Small intestine (tissue), 7 donors: Measurements from ENCODE around the gene SCAF8. TPM values are rescaled to one million over a fixed set of nuclear protein-coding genes. Genes with fewer than 3 reads are reported as not detected.
A peak's percentile ranks its signal among the peaks of the same experiment; 100 is the strongest.

Experiments
- DNase-seq, 2 donors: peaks; one replicate each; pipeline versions ENCODE4 v3.0.0 to v3.0.0-alpha.2; 2013
- FAIRE-seq: peaks from 2 replicates; lab custom pipeline; 2012; peaks lifted over from hg19 to GRCh38; lab: Jason Lieb, UNC
- H3K27ac ChIP-seq, 3 donors: one replicate each; pipeline ENCODE4 v1.5.1; 2013; ENCODE audit warnings: low read length in 2 of 3, mild to moderate bottlenecking in 2 of 3, control low read depth in 1 of 3, inconsistent platforms in 1 of 3, low read depth in 1 of 3, moderate library complexity in 1 of 3
- H3K27me3 ChIP-seq, 3 donors: one replicate each; pipeline ENCODE4 v1.6.1; 2013; ENCODE audit warnings: low read length in 3 of 3, inconsistent platforms in 1 of 3; ENCODE audit not compliant: control insufficient read depth in 3 of 3, insufficient read depth in 3 of 3
- H3K36me3 ChIP-seq, 3 donors: one replicate each; pipeline ENCODE4 v1.6.1; 2013; ENCODE audit warnings: low read length in 3 of 3, inconsistent platforms in 1 of 3, low read depth in 1 of 3, mild to moderate bottlenecking in 1 of 3, moderate library complexity in 1 of 3; ENCODE audit not compliant: control insufficient read depth in 3 of 3, insufficient read depth in 2 of 3
- H3K4me1 ChIP-seq, 3 donors: one replicate each; pipeline ENCODE4 v1.6.1; 2013; ENCODE audit warnings: low read length in 2 of 3, inconsistent platforms in 1 of 3, low read depth in 1 of 3, mild to moderate bottlenecking in 1 of 3, moderate library complexity in 1 of 3; ENCODE audit not compliant: control insufficient read depth in 3 of 3, insufficient read depth in 2 of 3
- H3K4me3 ChIP-seq, 3 donors: one replicate each; pipeline ENCODE4 v1.5.1; 2013; ENCODE audit warnings: low read length in 3 of 3, control low read depth in 1 of 3, inconsistent platforms in 1 of 3, low read depth in 1 of 3, mild to moderate bottlenecking in 1 of 3, moderate library complexity in 1 of 3
- H3K9me3 ChIP-seq, 2 donors: one replicate each; pipeline ENCODE4 v1.6.1; 2013; ENCODE audit warnings: low read depth in 1 of 2, low read length in 1 of 2; ENCODE audit not compliant: control insufficient read depth in 2 of 2, insufficient read depth in 1 of 2
- WGBS, 3 donors: extraction: QIAGEN DNeasy Blood & Tissue Kit; methylation state at CpG; one replicate each; pipeline ENCODE4 v1.1.7; 2013; 5-methylcytosine and 5-hydroxymethylcytosine counted together
- polyA plus RNA-seq, 4 donors: library from polyadenylated mRNA; stranded (reverse) in 3 of 4; unstranded in 1 of 4; fragments of 200-250 nt in 3 of 4; fragments of 120-200 nt in 1 of 4; gene quantifications; one replicate each; pipeline versions ENCODE4 v1.2.1 to v1.2.3, GENCODE V29; 2013
- donor health status: healthy with polysubstance abuse.
- donor health status: control.
- donor health status: control.
- donor health status: Bipolar disorder and iron deficiency.
- donor health status: healthy.

Gene SCAF8
- polyA plus RNA-seq, 4 donors, result 6.8 to 36.2 (median 10.1) TPM

DNA sequence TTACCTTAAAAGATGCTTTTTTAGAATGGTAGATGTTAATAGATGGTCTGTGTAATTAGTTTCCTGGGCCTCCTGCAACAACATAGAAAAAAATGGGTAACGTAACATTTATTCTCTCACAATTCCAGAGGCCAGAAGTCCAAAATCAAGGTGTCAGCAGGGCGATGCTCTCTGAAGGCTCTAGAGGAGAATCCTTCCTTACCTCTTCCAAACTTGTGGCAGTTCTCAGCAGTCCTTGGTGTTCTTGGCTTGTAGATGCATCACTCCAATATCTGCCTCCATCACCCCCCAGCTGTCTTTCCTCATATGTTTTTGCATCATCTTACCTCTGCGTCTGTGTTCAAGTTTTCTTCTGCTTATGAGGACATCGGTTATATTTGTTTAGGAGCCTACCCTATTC, 107.9 kb downstream of the SCAF8 start:
- 97 to 99% (median 98%) methylated on average over 4 of the region's 4 CpGs for WGBS, 3 donors
- FAIRE-seq, result no peak

DNA sequence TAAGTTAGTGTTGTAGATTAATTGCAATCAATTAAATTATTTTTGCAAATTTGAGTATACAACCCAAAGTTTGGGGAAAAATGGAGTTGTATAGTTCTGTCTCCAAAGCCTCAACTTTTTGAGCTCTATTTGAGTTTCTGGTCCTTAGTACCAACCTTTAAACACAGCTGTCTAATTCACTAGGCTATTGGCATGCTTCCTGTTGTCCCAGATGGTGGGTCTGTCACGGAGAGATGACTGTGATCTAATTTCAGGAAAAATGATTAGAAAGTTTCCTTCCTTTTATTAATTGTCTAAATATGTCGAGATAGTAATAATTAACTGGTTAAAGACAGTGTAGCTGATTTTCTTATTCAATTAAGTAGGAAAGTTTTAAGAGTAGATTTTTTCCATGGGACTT, 109.6 kb downstream of the SCAF8 start:
- 34 to 76% (median 54%) methylated on average over 2 of the region's 2 CpGs for WGBS, 3 donors
- Histone ChIP-seq H3K27me3 (no peaks in the 10 kb centered on the region), H3K4me1 (no peaks in the 10 kb centered on the region), H3K4me3 (no peak overlapping the region), H3K36me3 (peaks cover 1 to 6% (median 2%) of the 10 kb centered on the region in 3 donors), H3K27ac (no peak overlapping the region), H3K9me3 (no peaks in the 10 kb centered on the region)
- no peak for DNase-seq
- FAIRE-seq, result no peak

More for the DNA sequence above, 107.9 kb downstream of the SCAF8 start:
- Histone ChIP-seq H3K36me3 (peaks cover 0 to 10% (median 2%) of the 10 kb centered on the region in 3 donors), H3K4me1 (no peaks in the 10 kb centered on the region), H3K4me3 (no peak overlapping the region), H3K27me3 (no peaks in the 10 kb centered on the region), H3K9me3 (no peaks in the 10 kb centered on the region), H3K27ac (no peak overlapping the region)
- DNase-seq, result no peak

DNA sequence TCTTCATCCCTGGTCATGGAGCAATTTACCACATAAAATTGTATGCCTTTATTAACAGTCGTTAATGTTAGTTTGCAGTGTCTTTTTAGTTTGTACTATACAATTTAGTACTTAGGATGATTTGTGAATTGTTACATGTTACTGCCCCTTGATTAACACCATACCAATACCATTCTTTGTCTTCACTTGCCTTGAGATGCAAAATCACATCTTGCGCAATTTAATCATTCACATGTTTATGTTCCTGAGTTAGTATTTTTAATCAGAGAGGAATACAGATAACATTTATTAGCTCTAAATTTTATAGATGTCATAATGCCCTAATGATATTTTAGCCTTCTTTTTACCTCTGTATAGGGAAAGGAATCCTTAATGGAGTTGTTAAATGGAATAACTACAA, 114.1 kb downstream of the SCAF8 start:
- H3K4me1 ChIP-seq, result no peaks in the 10 kb centered on the region
- H3K36me3 ChIP-seq, result peaks cover 0 to 7% (median 1%) of the 10 kb centered on the region in 3 donors
- no peak for FAIRE-seq
- DNase-seq, result peak in 1 of 2 donors; percentile 27
- WGBS, 3 donors, result 58 to 86% (median 73%) methylated on average over 2 of the region's 2 CpGs
- H3K9me3 ChIP-seq, result no peaks in the 10 kb centered on the region
- no peak overlapping the region for H3K4me3 ChIP-seq
- H3K27ac ChIP-seq, result no peak overlapping the region
- H3K27me3 ChIP-seq, result no peaks in the 10 kb centered on the region

DNA sequence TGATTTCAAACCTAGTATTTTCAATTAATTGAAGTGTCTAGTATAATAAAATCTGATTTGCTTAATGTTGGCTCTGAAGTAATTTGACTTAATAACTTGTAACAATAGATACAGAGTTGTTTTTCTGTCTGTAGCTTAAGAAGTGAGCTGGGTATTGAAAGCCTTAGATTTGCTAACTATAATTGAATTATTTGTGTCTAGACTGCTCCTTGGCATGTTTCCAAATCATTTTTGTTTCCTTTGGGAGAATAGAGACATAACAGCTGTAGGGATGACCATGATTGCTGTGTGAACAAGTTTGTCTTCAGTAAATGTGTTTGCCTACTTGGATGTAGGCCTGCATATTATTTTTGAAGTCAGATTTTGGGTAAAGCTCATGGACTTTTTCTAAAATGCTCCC, 115.4 kb downstream of the SCAF8 start:
- H3K4me1 ChIP-seq, result no peaks in the 10 kb centered on the region
- H3K27ac ChIP-seq, result no peak overlapping the region
- H3K9me3 ChIP-seq, result no peaks in the 10 kb centered on the region
- FAIRE-seq, result no peak
- no peaks in the 10 kb centered on the region for H3K27me3 ChIP-seq
- peaks cover 0 to 12% (median 1%) of the 10 kb centered on the region in 3 donors for H3K36me3 ChIP-seq
- DNase-seq, result no peak
- no peak overlapping the region for H3K4me3 ChIP-seq

DNA sequence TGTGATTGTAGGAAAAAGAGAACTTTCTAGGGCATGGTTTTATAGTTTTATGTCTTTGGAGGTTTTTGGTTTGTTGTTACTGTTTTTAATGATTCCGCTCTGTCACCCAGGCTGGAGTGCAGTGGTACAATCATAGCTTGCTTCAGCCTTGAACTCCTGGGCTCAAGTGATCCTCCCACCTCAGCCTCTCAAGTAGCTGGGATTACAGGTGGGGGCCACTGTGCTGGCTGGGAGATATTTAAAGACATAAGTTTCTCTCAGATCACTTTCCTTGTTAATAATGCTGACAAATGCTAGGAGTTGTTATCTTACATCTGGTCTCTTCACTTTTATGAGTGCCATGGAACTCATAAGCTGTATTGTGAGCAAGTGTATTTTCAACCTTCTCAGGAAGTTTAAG, 116.3 kb downstream of the SCAF8 start:
- FAIRE-seq (no peak), DNase-seq (no peak)
- H3K4me1 ChIP-seq, result no peaks in the 10 kb centered on the region
- H3K27me3 ChIP-seq, result no peaks in the 10 kb centered on the region
- H3K9me3 ChIP-seq, result no peaks in the 10 kb centered on the region
- no peak overlapping the region for H3K4me3 ChIP-seq
- peaks cover 0 to 12% (median 1%) of the 10 kb centered on the region in 3 donors for H3K36me3 ChIP-seq
- 95 to 100% (median 97%) methylated on average over 1 of the region's 1 CpG for WGBS, 3 donors
- no peak overlapping the region for H3K27ac ChIP-seq

DNA sequence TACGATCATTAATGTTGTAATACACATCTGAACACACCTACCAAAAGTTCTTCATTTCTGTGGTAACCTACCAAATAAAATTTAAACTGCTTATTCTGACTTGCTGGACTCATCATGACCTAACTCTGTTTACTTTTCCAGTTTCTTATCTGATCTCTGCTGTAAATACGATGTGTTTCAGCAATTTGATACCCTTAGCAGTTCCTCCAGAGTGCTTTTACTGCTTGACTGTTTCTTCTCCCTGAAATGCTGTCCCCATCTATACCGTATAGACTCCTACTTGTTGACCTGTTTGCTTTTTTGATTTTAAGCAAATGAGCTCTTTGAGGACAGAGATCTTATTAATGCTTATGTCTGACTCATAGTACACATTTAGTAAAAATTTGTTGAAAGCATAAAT, 119.5 kb downstream of the SCAF8 start:
- WGBS, 3 donors, result 52 to 57% (median 53%) methylated on average over 3 of the region's 3 CpGs
- Histone ChIP-seq H3K4me1 (no peaks in the 10 kb centered on the region), H3K27ac (no peak overlapping the region), H3K27me3 (no peaks in the 10 kb centered on the region), H3K4me3 (peak overlapping the region in 1 of 3 donors; percentile 0), H3K36me3 (peaks cover 0 to 12% (median 0%) of the 10 kb centered on the region in 3 donors), H3K9me3 (no peaks in the 10 kb centered on the region)
- DNase-seq (no peak), FAIRE-seq (no peak)

DNA sequence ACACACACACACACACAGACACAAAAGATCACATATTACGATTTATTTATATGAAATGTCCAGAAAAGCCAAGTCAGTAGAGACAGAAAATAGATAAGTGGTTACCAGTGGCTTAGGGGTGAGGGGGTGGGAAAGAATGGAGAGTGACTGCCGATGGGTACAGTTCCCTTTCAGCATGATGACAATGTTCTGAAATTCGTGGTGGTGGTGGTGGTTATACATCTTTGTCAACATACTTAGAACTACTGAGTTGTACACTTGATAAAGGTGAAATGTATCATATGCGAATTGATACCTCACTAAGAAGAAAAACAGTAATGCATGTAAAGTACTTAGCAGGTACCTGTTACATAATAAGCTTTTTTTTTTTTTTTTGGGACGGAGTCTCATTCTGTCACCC, 124.3 kb downstream of the SCAF8 start:
- Histone ChIP-seq H3K36me3 (peaks cover 0 to 12% (median 0%) of the 10 kb centered on the region in 3 donors), H3K27ac (no peak overlapping the region), H3K9me3 (no peaks in the 10 kb centered on the region), H3K4me1 (no peaks in the 10 kb centered on the region), H3K27me3 (no peaks in the 10 kb centered on the region), H3K4me3 (no peak overlapping the region)
- DNase-seq (no peak), FAIRE-seq (no peak)
- 91 to 97% (median 95%) methylated on average over 5 of the region's 5 CpGs for WGBS, 3 donors

DNA sequence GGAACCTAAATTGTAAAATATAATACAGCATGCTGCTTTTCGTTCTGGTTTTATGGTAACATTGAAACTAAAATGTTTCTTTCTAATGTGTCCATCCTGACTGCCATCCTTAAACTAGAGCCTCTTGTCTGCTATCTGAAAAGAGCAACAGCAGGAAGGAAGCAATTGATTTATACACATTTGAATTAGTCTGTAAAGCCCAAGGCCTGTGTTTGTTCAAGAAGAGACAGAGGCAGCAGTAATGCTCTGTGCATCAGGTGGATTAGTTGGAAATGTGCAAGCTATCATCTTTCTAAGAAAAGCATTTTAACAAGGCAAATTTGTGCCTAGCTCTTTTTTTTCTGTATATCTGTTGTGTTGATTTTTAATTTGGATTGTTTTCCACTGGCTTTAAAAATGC, 128.6 kb downstream of the SCAF8 start:
- 67 to 87% (median 82%) methylated on average over 1 of the region's 1 CpG for WGBS, 3 donors
- H3K36me3 ChIP-seq, result peaks cover 0 to 10% (median 0%) of the 10 kb centered on the region in 3 donors
- no peaks in the 10 kb centered on the region for H3K9me3 ChIP-seq
- H3K4me3 ChIP-seq, result no peak overlapping the region
- no peak overlapping the region for H3K27ac ChIP-seq
- FAIRE-seq (no peak), DNase-seq (no peak)
- no peaks in the 10 kb centered on the region for H3K27me3 ChIP-seq
- H3K4me1 ChIP-seq, result peaks cover 0 to 7% (median 0%) of the 10 kb centered on the region in 3 donors

DNA sequence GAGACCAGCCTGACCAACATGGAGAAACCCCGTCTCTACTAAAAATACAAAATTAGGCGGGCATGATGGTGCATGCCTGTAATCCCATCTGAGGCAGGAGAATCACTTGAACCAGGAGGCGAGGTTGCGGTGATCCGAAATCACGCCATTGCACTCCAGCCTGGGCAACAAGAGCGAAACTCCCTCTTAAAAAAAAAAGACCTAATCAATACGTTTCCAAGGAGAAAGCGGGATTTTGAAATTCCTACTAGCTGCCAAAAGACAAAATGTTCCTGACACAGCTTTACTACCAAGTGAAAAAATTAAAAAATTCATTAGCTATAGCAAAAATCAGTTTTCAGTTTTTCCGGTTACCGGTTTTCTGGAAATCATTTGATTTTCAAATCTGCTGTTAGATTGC, 129.3 kb downstream of the SCAF8 start:
- WGBS, 3 donors, result 95 to 97% (median 95%) methylated on average over 11 of the region's 11 CpGs
- H3K9me3 ChIP-seq, result no peaks in the 10 kb centered on the region
- DNase-seq (no peak), FAIRE-seq (no peak)
- peaks cover 0 to 7% (median 0%) of the 10 kb centered on the region in 3 donors for H3K36me3 ChIP-seq
- no peak overlapping the region for H3K27ac ChIP-seq
- no peak overlapping the region for H3K4me3 ChIP-seq
- no peaks in the 10 kb centered on the region for H3K27me3 ChIP-seq
- peaks cover 0 to 7% (median 0%) of the 10 kb centered on the region in 3 donors for H3K4me1 ChIP-seq
